SK-N-SH (cell line): ENCODE data around the gene SLC3A2. TPM values are rescaled to one million over a fixed set of nuclear protein-coding genes. Genes with fewer than 3 reads are reported as not detected.

Source experiments
- CTCF ChIA-PET: fragments of 300-600, 350-600 bp; formaldehyde crosslinking; extraction: SDS; loops from one replicate; lab custom pipeline; 2021; lab: Yijun Ruan, JAX
- POLR2A ChIA-PET: fragments of 350-600 bp; sonication (Branson Sonifier 250); formaldehyde crosslinking; extraction: SDS; loops from one replicate; lab custom pipeline; 2020; ENCODE audit warnings: antibody characterized with exemption, inconsistent platforms; lab: Yijun Ruan, JAX
- DNase-seq: peaks from one replicate; pipeline ENCODE4 v3.0.0; 2012
- H2AFZ ChIP-seq: fragments of 200-600 bp; sonication (generic); 2 replicates; pipeline ENCODE4 v1.8.1; 2016; ENCODE audit warnings: antibody characterized with exemption, mild to moderate bottlenecking, low read depth
- H3F3A ChIP-seq: fragments of 200-600 bp; sonication (generic); replicated peaks from 2 replicates; pipeline ENCODE3; 2016; ENCODE audit warnings: antibody characterized with exemption, mild to moderate bottlenecking; ENCODE audit not compliant: insufficient read depth
- H3K27ac ChIP-seq, 2 experiments: fragments of 200-500 bp in 1 of 2; fragments of 200-600 bp in 1 of 2; sonication (Bioruptor generic) in 1 of 2; sonication (generic), shearing (Covaris generic) in 1 of 2; 2 replicates each; pipeline versions ENCODE4 v1.5.1 to v1.6.1; 2014 to 2016; ENCODE audit warnings: low read depth in 2 of 2, inconsistent platforms in 1 of 2, low read length in 1 of 2, mild to moderate bottlenecking in 1 of 2, mixed read lengths in 1 of 2
- H3K27me3 ChIP-seq: fragments of 200-600 bp; sonication (generic), shearing (Covaris generic); 2 replicates; pipeline ENCODE4 v1.6.1; 2016; ENCODE audit warnings: mixed run types; ENCODE audit not compliant: insufficient read depth
- H3K36me3 ChIP-seq, 2 experiments: fragments of 200-500 bp in 1 of 2; fragments of 200-600 bp in 1 of 2; sonication (Bioruptor generic) in 1 of 2; sonication (generic) in 1 of 2; replicated peaks in 1 of 2; 2 replicates each; pipeline versions ENCODE3 to v1.5.1; 2014 to 2016; ENCODE audit warnings: low read length in 1 of 2, mild to moderate bottlenecking in 1 of 2; ENCODE audit not compliant: insufficient read depth in 2 of 2, control insufficient read depth in 1 of 2
- H3K4me1 ChIP-seq, 2 experiments: fragments of 200-500 bp in 1 of 2; fragments of 200-600 bp in 1 of 2; sonication (Bioruptor generic) in 1 of 2; sonication (generic), shearing (Covaris generic) in 1 of 2; 2 replicates each; pipeline versions ENCODE4 v1.5.1 to v1.6.1; 2014 to 2016; ENCODE audit warnings: low read depth in 1 of 2, low read length in 1 of 2, mixed run types in 1 of 2; ENCODE audit not compliant: insufficient read depth in 2 of 2, control insufficient read depth in 1 of 2
- H3K4me2 ChIP-seq: fragments of 200-600 bp; sonication (generic), shearing (Covaris generic); 2 replicates; pipeline ENCODE4 v1.6.1; 2017; ENCODE audit warnings: mixed run types
- H3K4me3 ChIP-seq, 2 experiments: fragments of 200-500 bp in 1 of 2; fragments of 200-600 bp in 1 of 2; sonication (Bioruptor generic) in 1 of 2; sonication (generic), shearing (Covaris generic) in 1 of 2; 2 replicates each; pipeline versions ENCODE4 v1.5.1 to v1.8.1; 2014 to 2016; ENCODE audit warnings: low read depth in 2 of 2, inconsistent platforms in 1 of 2, low read length in 1 of 2, mild to moderate bottlenecking in 1 of 2, mixed read lengths in 1 of 2, moderate library complexity in 1 of 2
- H3K79me2 ChIP-seq: fragments of 200-600 bp; sonication (generic); 2 replicates; pipeline ENCODE4 v1.8.1; 2017; ENCODE audit warnings: mild to moderate bottlenecking; ENCODE audit not compliant: insufficient read depth
- H3K9ac ChIP-seq: fragments of 200-600 bp; sonication (generic); 2 replicates; pipeline ENCODE4 v1.6.1; 2017; ENCODE audit warnings: mixed run types
- H3K9me2 ChIP-seq: fragments of 200-600 bp; sonication (generic); 2 replicates; pipeline ENCODE4 v1.6.1; 2017; ENCODE audit warnings: mixed run types
- H3K9me3 ChIP-seq: fragments of 200-600 bp; sonication (generic); 2 replicates; pipeline ENCODE4 v1.6.1; 2017; ENCODE audit warnings: mixed run types, mild to moderate bottlenecking, moderate library complexity
- H4K20me1 ChIP-seq: fragments of 200-600 bp; sonication (generic); 2 replicates; pipeline ENCODE4 v1.6.1; 2017; ENCODE audit warnings: mild to moderate bottlenecking, mixed run types; ENCODE audit not compliant: insufficient read depth
- CHD2 ChIP-seq: fragments of 150-350 bp; IDR thresholded peaks from 2 replicates; pipeline ENCODE4 v1.6.1; 2018; ENCODE audit warnings: low read length; ENCODE audit not compliant: partially characterized antibody
- EZH2phosphoT487 ChIP-seq: fragments of 200-600 bp; sonication (generic); IDR thresholded peaks from 2 replicates; pipeline ENCODE4 v1.6.1; 2017; ENCODE audit warnings: low read depth, mixed run types, mild to moderate bottlenecking, antibody characterized with exemption, moderate library complexity, borderline replicate concordance
- FOXM1 ChIP-seq: IDR thresholded peaks from 2 replicates; pipeline ENCODE4 v1.4.0; 2012; ENCODE audit warnings: low read depth, mild to moderate bottlenecking
- GATA2 ChIP-seq: sonication (generic); formaldehyde crosslinking; IDR thresholded peaks from 2 replicates; pipeline ENCODE4 v1.5.0; 2020; ENCODE audit warnings: mild to moderate bottlenecking, missing genetic modification reagents
- MEF2A ChIP-seq: IDR thresholded peaks from 2 replicates; pipeline ENCODE4 v1.4.0; 2012; ENCODE audit warnings: low read depth, borderline replicate concordance
- MXI1 ChIP-seq: IDR thresholded peaks from 2 replicates; pipeline ENCODE4 v1.6.1; 2012; ENCODE audit warnings: mild to moderate bottlenecking, low read depth, low read length, improper control_type of control experiment
- NFIC ChIP-seq: IDR thresholded peaks from 2 replicates; pipeline ENCODE4 v1.4.0; 2012; ENCODE audit warnings: borderline replicate concordance
- POLR2AphosphoS5 ChIP-seq: IDR thresholded peaks from 2 replicates; pipeline ENCODE4 v1.6.1; 2012; ENCODE audit warnings: low read depth, low read length
- RCOR1 ChIP-seq: fragments of 150-350 bp; IDR thresholded peaks from 2 replicates; pipeline ENCODE4 v1.6.1; 2017; ENCODE audit warnings: antibody characterized with exemption, low read length
- RFX5 ChIP-seq: IDR thresholded peaks from 2 replicates; pipeline ENCODE4 v1.6.1; 2012; ENCODE audit warnings: mild to moderate bottlenecking, improper control_type of control experiment, low read length
- RXRA ChIP-seq: IDR thresholded peaks from 2 replicates; pipeline ENCODE4 v1.4.0; 2012; ENCODE audit warnings: low read depth, mild to moderate bottlenecking, borderline replicate concordance
- TAF1 ChIP-seq: IDR thresholded peaks from 2 replicates; pipeline ENCODE4 v1.6.1; 2012; ENCODE audit warnings: low read depth, mild to moderate bottlenecking, low read length, moderate library complexity, borderline replicate concordance
- TCF12 ChIP-seq: IDR thresholded peaks from 2 replicates; pipeline ENCODE4 v1.4.0; 2012
- YY1 ChIP-seq: IDR thresholded peaks from 2 replicates; pipeline ENCODE4 v1.4.0; 2012; ENCODE audit warnings: low read depth, mild to moderate bottlenecking
- WGBS: methylation state at CpG from one replicate; pipeline ENCODE4 v1.1.6; 2017; ENCODE audit warnings: low lambda C conversion rate; 5-methylcytosine and 5-hydroxymethylcytosine counted together
- polyA plus RNA-seq, 3 experiments: library from polyadenylated mRNA; depleted of rRNA; stranded (reverse); fragments of >200 nt; gene quantifications; 2 replicates each; pipeline ENCODE4 v1.2.3, GENCODE V29; 2012
- TF ChIP-seq, protein P1 (sequence below): IDR thresholded peaks from 2 replicates; pipeline ENCODE4 v1.4.0; 2012; ENCODE audit warnings: low read depth
- TF ChIP-seq, protein P2 (sequence below): IDR thresholded peaks from 2 replicates; pipeline ENCODE4 v1.4.0; 2012; ENCODE audit warnings: low read depth, borderline replicate concordance
- TF ChIP-seq, protein P3 (sequence below): fragments of 200-600 bp; sonication (generic); IDR thresholded peaks from 2 replicates; pipeline ENCODE4 v1.6.1; 2017; ENCODE audit warnings: antibody characterized with exemption, mild to moderate bottlenecking, moderate library complexity
- TF ChIP-seq, protein P4 (sequence below): IDR thresholded peaks from 2 replicates; pipeline ENCODE4 v1.6.1; 2012; ENCODE audit warnings: mild to moderate bottlenecking, low read depth, low read length, moderate library complexity

The SLC3A2 gene
- polyA plus RNA-seq, 1 of the 3 experiments (the other 2 are of a cell fraction), result 308 TPM

DNA sequence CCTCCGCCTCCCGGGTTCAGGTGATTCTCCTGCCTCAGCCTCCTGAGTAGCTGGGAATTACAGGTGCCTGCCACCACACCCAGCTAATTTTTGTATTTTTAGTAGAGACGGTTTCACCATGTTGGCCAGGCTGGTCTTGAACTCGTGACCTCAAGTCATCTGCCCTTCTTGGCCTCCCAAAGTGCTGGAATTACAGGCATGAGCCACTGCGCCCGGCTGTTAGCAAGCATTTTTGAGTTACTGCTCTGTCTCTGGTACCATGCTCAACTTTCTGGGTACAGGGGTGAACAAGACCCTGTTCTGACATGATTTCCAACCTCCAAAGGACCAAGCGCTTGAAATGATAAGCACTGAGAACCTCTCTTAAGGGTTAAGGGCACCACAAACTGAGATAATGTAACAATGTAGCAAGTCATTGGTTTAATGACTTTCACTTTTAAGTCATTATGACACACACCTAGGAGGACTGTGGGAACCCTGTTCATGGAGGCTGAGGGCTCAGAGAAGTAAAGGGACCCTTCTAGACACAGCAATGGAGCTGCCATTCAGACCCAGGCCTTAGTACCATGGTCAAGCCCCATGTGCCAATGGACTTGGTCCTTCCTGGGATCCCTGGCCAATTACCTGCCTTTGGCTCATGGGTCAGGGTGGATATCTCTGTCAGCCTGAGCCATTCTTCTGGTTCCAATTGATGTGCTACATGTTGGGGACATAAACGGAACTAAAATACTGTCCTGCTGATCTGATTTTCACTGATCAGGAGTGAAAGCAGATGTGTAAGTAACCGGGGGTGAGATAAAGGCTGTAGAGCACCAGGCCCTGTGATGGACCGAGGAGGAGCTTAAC lies 11.6 kb downstream of the SLC3A2 start:
- ChIA-PET POLR2A (no interaction called here), CTCF (interaction anchor here (1.9 to 7.5 kb wide), 4 partner anchors 8 to 131 kb away, joined by 6 to 62 read pairs (median 20); partner anchors contain the start of gene SLC3A2)
- TF ChIP-seq EZH2phosphoT487, result no peak
- TF ChIP-seq, protein P1, sequence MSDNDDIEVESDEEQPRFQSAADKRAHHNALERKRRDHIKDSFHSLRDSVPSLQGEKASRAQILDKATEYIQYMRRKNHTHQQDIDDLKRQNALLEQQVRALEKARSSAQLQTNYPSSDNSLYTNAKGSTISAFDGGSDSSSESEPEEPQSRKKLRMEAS, result no peak
- TF ChIP-seq, protein P2, sequence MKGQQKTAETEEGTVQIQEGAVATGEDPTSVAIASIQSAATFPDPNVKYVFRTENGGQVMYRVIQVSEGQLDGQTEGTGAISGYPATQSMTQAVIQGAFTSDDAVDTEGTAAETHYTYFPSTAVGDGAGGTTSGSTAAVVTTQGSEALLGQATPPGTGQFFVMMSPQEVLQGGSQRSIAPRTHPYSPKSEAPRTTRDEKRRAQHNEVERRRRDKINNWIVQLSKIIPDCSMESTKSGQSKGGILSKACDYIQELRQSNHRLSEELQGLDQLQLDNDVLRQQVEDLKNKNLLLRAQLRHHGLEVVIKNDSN, result no peak
- no peak for TF ChIP-seq TCF12
- TF ChIP-seq, protein P3, sequence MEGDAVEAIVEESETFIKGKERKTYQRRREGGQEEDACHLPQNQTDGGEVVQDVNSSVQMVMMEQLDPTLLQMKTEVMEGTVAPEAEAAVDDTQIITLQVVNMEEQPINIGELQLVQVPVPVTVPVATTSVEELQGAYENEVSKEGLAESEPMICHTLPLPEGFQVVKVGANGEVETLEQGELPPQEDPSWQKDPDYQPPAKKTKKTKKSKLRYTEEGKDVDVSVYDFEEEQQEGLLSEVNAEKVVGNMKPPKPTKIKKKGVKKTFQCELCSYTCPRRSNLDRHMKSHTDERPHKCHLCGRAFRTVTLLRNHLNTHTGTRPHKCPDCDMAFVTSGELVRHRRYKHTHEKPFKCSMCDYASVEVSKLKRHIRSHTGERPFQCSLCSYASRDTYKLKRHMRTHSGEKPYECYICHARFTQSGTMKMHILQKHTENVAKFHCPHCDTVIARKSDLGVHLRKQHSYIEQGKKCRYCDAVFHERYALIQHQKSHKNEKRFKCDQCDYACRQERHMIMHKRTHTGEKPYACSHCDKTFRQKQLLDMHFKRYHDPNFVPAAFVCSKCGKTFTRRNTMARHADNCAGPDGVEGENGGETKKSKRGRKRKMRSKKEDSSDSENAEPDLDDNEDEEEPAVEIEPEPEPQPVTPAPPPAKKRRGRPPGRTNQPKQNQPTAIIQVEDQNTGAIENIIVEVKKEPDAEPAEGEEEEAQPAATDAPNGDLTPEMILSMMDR, result no peak
- no peak for TF ChIP-seq GATA2 (CRISPR knock-in tag)
- no peak for TF ChIP-seq YY1
- TF ChIP-seq RXRA, result no peak
- no peak for TF ChIP-seq MXI1
- TF ChIP-seq FOXM1, result no peak
- TF ChIP-seq RCOR1, result no peak
- no peak for TF ChIP-seq MEF2A
- Histone ChIP-seq H3K36me3 (peaks cover 21 to 25% of the 10 kb centered on the region in 2 experiments), H3K4me1 (no peaks in the 10 kb centered on the region; a peak in 1 of 4 replicates), H3K9ac (no peak overlapping the region), H4K20me1 (peaks cover 29% of the 10 kb centered on the region), H3K27me3 (0 out of 2 replicates have a peak, but pooled peaks cover 3% of the 10 kb centered on the region), H3F3A (peaks cover 40% of the 10 kb centered on the region), H3K27ac (no peak overlapping the region), H3K4me2 (no peak overlapping the region), H2AFZ (no peak overlapping the region), H3K9me3 (no peaks in the 10 kb centered on the region), H3K4me3 (no peak overlapping the region), H3K79me2 (peaks cover under 1% of the 10 kb centered on the region), H3K9me2 (no peaks in the 10 kb centered on the region)
- 80% methylated on average over 10 of the region's 10 CpGs for WGBS
- no peak for DNase-seq

DNA sequence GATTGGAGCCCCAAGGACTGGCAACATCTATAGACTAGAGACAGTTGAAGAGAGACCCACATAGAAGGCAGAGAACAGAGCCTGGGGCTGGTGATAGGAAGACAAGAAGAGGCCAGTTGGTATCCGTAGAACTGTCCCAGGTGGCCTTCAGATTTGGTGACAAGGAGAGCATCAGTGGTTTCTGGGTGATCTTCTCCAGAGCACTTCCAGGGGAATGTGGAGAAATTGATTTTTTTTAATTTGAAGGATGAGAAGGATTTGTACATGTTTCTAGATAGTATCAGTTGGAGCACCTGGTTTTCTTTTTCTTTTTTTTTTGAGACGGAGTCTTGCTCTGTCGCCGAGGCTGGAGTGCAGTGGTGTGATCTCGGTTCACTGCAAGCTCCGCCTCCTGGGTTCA lies 14.8 kb downstream of the SLC3A2 start:
- no peak overlapping the region for H3K9ac ChIP-seq
- no peaks in the 10 kb centered on the region for H3K79me2 ChIP-seq
- 65% methylated on average over 6 of the region's 6 CpGs for WGBS
- H3K4me3 ChIP-seq, result no peak overlapping the region
- H3K4me1 ChIP-seq, result no peaks in the 10 kb centered on the region; a peak in 1 of 4 replicates
- H3K4me2 ChIP-seq, result no peak overlapping the region
- no peaks in the 10 kb centered on the region for H3K9me2 ChIP-seq
- no peak for DNase-seq
- H2AFZ ChIP-seq, result no peak overlapping the region
- H3F3A ChIP-seq, result peaks cover 11% of the 10 kb centered on the region
- H3K9me3 ChIP-seq, result no peaks in the 10 kb centered on the region
- H3K36me3 ChIP-seq, result no peaks in the 10 kb centered on the region
- CTCF ChIA-PET, result interaction anchor here (1.4 to 7.5 kb wide), 3 partner anchors 11 to 128 kb away, joined by 7 to 62 read pairs (median 23); no protein-coding TSS in a partner anchor
- H3K27me3 ChIP-seq, result 0 out of 2 replicates have a peak, but pooled peaks cover 5% of the 10 kb centered on the region
- H4K20me1 ChIP-seq, result no peaks in the 10 kb centered on the region; the same call in 1 of the 2 replicates
- no peak overlapping the region for H3K27ac ChIP-seq
- POLR2A ChIA-PET, result no interaction called here
- TF ChIP-seq, protein P4, sequence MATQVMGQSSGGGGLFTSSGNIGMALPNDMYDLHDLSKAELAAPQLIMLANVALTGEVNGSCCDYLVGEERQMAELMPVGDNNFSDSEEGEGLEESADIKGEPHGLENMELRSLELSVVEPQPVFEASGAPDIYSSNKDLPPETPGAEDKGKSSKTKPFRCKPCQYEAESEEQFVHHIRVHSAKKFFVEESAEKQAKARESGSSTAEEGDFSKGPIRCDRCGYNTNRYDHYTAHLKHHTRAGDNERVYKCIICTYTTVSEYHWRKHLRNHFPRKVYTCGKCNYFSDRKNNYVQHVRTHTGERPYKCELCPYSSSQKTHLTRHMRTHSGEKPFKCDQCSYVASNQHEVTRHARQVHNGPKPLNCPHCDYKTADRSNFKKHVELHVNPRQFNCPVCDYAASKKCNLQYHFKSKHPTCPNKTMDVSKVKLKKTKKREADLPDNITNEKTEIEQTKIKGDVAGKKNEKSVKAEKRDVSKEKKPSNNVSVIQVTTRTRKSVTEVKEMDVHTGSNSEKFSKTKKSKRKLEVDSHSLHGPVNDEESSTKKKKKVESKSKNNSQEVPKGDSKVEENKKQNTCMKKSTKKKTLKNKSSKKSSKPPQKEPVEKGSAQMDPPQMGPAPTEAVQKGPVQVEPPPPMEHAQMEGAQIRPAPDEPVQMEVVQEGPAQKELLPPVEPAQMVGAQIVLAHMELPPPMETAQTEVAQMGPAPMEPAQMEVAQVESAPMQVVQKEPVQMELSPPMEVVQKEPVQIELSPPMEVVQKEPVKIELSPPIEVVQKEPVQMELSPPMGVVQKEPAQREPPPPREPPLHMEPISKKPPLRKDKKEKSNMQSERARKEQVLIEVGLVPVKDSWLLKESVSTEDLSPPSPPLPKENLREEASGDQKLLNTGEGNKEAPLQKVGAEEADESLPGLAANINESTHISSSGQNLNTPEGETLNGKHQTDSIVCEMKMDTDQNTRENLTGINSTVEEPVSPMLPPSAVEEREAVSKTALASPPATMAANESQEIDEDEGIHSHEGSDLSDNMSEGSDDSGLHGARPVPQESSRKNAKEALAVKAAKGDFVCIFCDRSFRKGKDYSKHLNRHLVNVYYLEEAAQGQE, result no peak
- TF ChIP-seq RXRA, result no peak
- no peak for TF ChIP-seq FOXM1
- no peak for TF ChIP-seq MXI1
- no peak for TF ChIP-seq TAF1
- no peak for TF ChIP-seq NFIC
- no peak for TF ChIP-seq CHD2
- no peak for TF ChIP-seq RFX5
- TF ChIP-seq RCOR1, result no peak
- no peak for TF ChIP-seq EZH2phosphoT487
- TF ChIP-seq POLR2AphosphoS5, result no peak
